Endodermal cell (in vitro differentiated cells): ENCODE data around the gene USP48. TPM values are rescaled to one million over a fixed set of nuclear protein-coding genes. Genes with fewer than 3 reads are reported as not detected.

Source experiments
- DNase-seq: peaks from one replicate; pipeline ENCODE4 v3.0.0-alpha.2; 2017
- H3K27ac ChIP-seq: 2 replicates; pipeline ENCODE4 v1.5.1; 2013; ENCODE audit warnings: mild to moderate bottlenecking, low read depth, low read length, moderate library complexity
- H3K27me3 ChIP-seq: 2 replicates; pipeline ENCODE4 v1.6.1; 2013; ENCODE audit warnings: mild to moderate bottlenecking, low read length, moderate library complexity; ENCODE audit not compliant: insufficient read depth, control insufficient read depth, poor library complexity, severe bottlenecking
- H3K36me3 ChIP-seq: 2 replicates; pipeline ENCODE4 v1.7.0; 2013; ENCODE audit warnings: mild to moderate bottlenecking, low read length, moderate library complexity; ENCODE audit not compliant: control insufficient read depth, insufficient read depth
- H3K4me1 ChIP-seq: one replicate; pipeline ENCODE4 v1.7.0; 2013; ENCODE audit warnings: low read length; ENCODE audit not compliant: control insufficient read depth, insufficient read depth
- H3K4me3 ChIP-seq: 2 replicates; pipeline ENCODE4 v1.5.1; 2013; ENCODE audit warnings: mild to moderate bottlenecking, low read length, moderate library complexity
- H3K9ac ChIP-seq: 2 replicates; pipeline ENCODE4 v1.6.1; 2013; ENCODE audit warnings: mild to moderate bottlenecking, low read length, moderate library complexity; ENCODE audit not compliant: poor library complexity, severe bottlenecking; ENCODE audit errors: extremely low read depth
- H3K9me3 ChIP-seq: 2 replicates; pipeline ENCODE4 v1.6.1; 2013; ENCODE audit warnings: mild to moderate bottlenecking, low read length, moderate library complexity; ENCODE audit not compliant: control insufficient read depth
- H3K27ac Mint-ChIP-seq: 2 replicates; pipeline ENCODE4 v1.8.0; 2020; ENCODE audit warnings: mixed read lengths
- H3K27me3 Mint-ChIP-seq: 2 replicates; pipeline ENCODE4 v1.8.0; 2021; ENCODE audit warnings: mild to moderate bottlenecking, mixed read lengths; ENCODE audit not compliant: insufficient read depth
- H3K36me3 Mint-ChIP-seq: 2 replicates; pipeline ENCODE4 v1.8.0; 2020; ENCODE audit warnings: low read depth, mixed read lengths
- H3K4me1 Mint-ChIP-seq: 2 replicates; pipeline ENCODE4 v1.8.0; 2020; ENCODE audit warnings: mixed read lengths
- H3K4me3 Mint-ChIP-seq: 2 replicates; pipeline ENCODE4 v1.8.0; 2020; ENCODE audit warnings: mild to moderate bottlenecking, moderate library complexity, mixed read lengths
- H3K9me3 Mint-ChIP-seq: 2 replicates; pipeline ENCODE4 v1.8.0; 2020; ENCODE audit warnings: mild to moderate bottlenecking, mixed read lengths
- CTCF ChIP-seq: fragments of 200-600 bp; sonication (generic); conservative IDR thresholded peaks from 2 replicates; pipeline ENCODE4 v1.5.0; 2021; ENCODE audit warnings: antibody characterized with exemption, mild to moderate bottlenecking
- WGBS, 2 experiments: methylation state at CpG; one replicate each; pipeline versions ENCODE4 v1.1.5 to v1.1.7; 2013; ENCODE audit warnings: missing lambda C conversion rate in 2 of 2, mixed read lengths in 1 of 2; ENCODE audit not compliant: insufficient coverage in 1 of 2, insufficient read length in 1 of 2; 5-methylcytosine and 5-hydroxymethylcytosine counted together
- total RNA-seq, 2 donors: library from RNA; stranded (reverse); fragmentation: NEBNext Ultra II Directional in 1 of 2; extraction: Animal tissue kit (Norgen Biotek cat#: 25700) in 1 of 2; gene quantifications; 2 replicates in 1 of 2; 3 replicates in 1 of 2; pipeline ENCODE4 v1.2.1, GENCODE V29; 2021

Gene USP48
- total RNA-seq, 2 donors from 2014 or later, result 73.8 to 78.6 TPM

GRCh38 chr1:21721295-21721985 is 61.5 kb downstream of the USP48 start:
- no peaks in the 10 kb centered on the region for H3K4me1 Mint-ChIP-seq
- peak overlapping the region; percentile 5 for H3K27ac Mint-ChIP-seq
- H3K9ac ChIP-seq, result no peak overlapping the region

GRCh38 chr1:21716169-21716568 is 66.8 kb downstream of the USP48 start:
- TF ChIP-seq CTCF, result no peak
- no peaks in the 10 kb centered on the region for H3K4me1 Mint-ChIP-seq
- no peak overlapping the region for H3K4me3 ChIP-seq
- H3K36me3 ChIP-seq, result peaks cover 83% of the 10 kb centered on the region
- 93 to 98% methylated on average over 2 of the region's 2 CpGs for WGBS, 2 experiments
- no peaks in the 10 kb centered on the region for H3K9me3 ChIP-seq
- H3K27ac Mint-ChIP-seq, result no peak overlapping the region
- H3K4me1 ChIP-seq, result no peaks in the 10 kb centered on the region
- H3K9me3 Mint-ChIP-seq, result no peaks in the 10 kb centered on the region
- no peaks in the 10 kb centered on the region for H3K27me3 Mint-ChIP-seq
- H3K4me3 Mint-ChIP-seq, result no peak overlapping the region
- no peaks in the 10 kb centered on the region for H3K27me3 ChIP-seq
- H3K27ac ChIP-seq, result no peak overlapping the region
- no peak overlapping the region for H3K9ac ChIP-seq
- DNase-seq, result no peak
- H3K36me3 Mint-ChIP-seq, result peaks cover 72% of the 10 kb centered on the region

More at GRCh38 chr1:21721295-21721985, 61.5 kb downstream of the USP48 start:
- Mint-ChIP-seq H3K27me3 (no peaks in the 10 kb centered on the region), H3K9me3 (no peaks in the 10 kb centered on the region), H3K4me3 (no peak overlapping the region), H3K36me3 (peaks cover 73% of the 10 kb centered on the region)
- 95 to 98% methylated on average over 6 of the region's 7 CpGs for WGBS, 2 experiments
- Histone ChIP-seq H3K27ac (no peak overlapping the region), H3K4me1 (no peaks in the 10 kb centered on the region), H3K27me3 (no peaks in the 10 kb centered on the region), H3K36me3 (peaks cover 67% of the 10 kb centered on the region), H3K4me3 (no peak overlapping the region), H3K9me3 (no peaks in the 10 kb centered on the region)
- DNase-seq, result no peak
- no peak for TF ChIP-seq CTCF

- Histone ChIP-seq H3K9ac (no peak overlapping the region), H3K9me3 (no peaks in the 10 kb centered on the region), H3K4me1 (no peaks in the 10 kb centered on the region), H3K36me3 (peaks cover 80% of the 10 kb centered on the region), H3K27me3 (no peaks in the 10 kb centered on the region), H3K27ac (no peak overlapping the region), H3K4me3 (no peak overlapping the region)
- no peak overlapping the region for H3K4me3 Mint-ChIP-seq
- no peaks in the 10 kb centered on the region for H3K9me3 Mint-ChIP-seq
- WGBS, 2 experiments, result 93 to 96% methylated on average over 3 to 4 of the region's 4 CpGs
- H3K27me3 Mint-ChIP-seq, result no peaks in the 10 kb centered on the region
- no peak for DNase-seq
- peak overlapping the region; percentile 26 for H3K27ac Mint-ChIP-seq
- peaks cover 29% of the 10 kb centered on the region for H3K36me3 Mint-ChIP-seq
- H3K4me1 Mint-ChIP-seq, result peaks cover 23% of the 10 kb centered on the region
- no peak for TF ChIP-seq CTCF
Measured at GRCh38 chr1:21707891-21708290, 75.1 kb downstream of the USP48 start.
